MG63 (cell line): Measurements from ENCODE around the gene XK. TPM values are rescaled to one million over a fixed set of nuclear protein-coding genes. Genes with fewer than 3 reads are reported as not detected.
A peak's percentile ranks its signal among the peaks of the same experiment; 100 is the strongest.
"Not testable (repeated sequence)": the region's sequence is repeated elsewhere in the genome, so short reads cannot be mapped to it uniquely, and the experiment has no call there.

Experiments used
- DNase-seq: peaks from one replicate; pipeline ENCODE4 v3.0.0-alpha.2; 2020
- H3K27me3 ChIP-seq: fragments of 250-450 bp; sonication (Bioruptor Pico); 2 replicates; pipeline ENCODE4 v1.5.1; 2020; ENCODE audit warnings: mild to moderate bottlenecking, moderate library complexity
- H3K36me3 ChIP-seq: fragments of 250-450 bp; sonication (Bioruptor Pico); 2 replicates; pipeline ENCODE4 v1.5.1; 2020; ENCODE audit warnings: mild to moderate bottlenecking, moderate library complexity
- H3K4me3 ChIP-seq: fragments of 250-450 bp; sonication (Bioruptor Pico); 2 replicates; pipeline ENCODE4 v1.5.1; 2020; ENCODE audit warnings: mild to moderate bottlenecking, moderate library complexity
- H3K9me3 ChIP-seq: fragments of 250-450 bp; sonication (Bioruptor Pico); 2 replicates; pipeline ENCODE4 v1.5.1; 2020; ENCODE audit warnings: mild to moderate bottlenecking, moderate library complexity
- total RNA-seq: library from RNA; depleted of rRNA; stranded (reverse); fragments of >200 nt; shearing (Covaris generic); gene quantifications from 2 replicates; pipeline ENCODE4 v1.2.3, GENCODE V29; 2014; ENCODE audit warnings: low replicate concordance; rRNA removed

XK gene
- total RNA-seq, result 0.53 and 1.3 TPM in 2 replicates

- peak; percentile 74 for DNase-seq
- H3K36me3 ChIP-seq, result no peaks in the 10 kb centered on the region
- H3K27me3 ChIP-seq, result no peaks in the 10 kb centered on the region
- H3K4me3 ChIP-seq, result peak within 1 kb of the TSS; percentile 46
- no peaks in the 10 kb centered on the region for H3K9me3 ChIP-seq
These were observed at the start of gene XK for GRCh38 chrX:37685381-37686359. Gene XK (plus strand): TSS chrX:37685791. CDS start chrX:37685962, 171 bp downstream.

GRCh38 chrX:37638047-37638446 is 47.5 kb upstream of the XK start:
- Histone ChIP-seq H3K27me3 (no peaks in the 10 kb centered on the region), H3K36me3 (no peaks in the 10 kb centered on the region), H3K9me3 (no peaks in the 10 kb centered on the region), H3K4me3 (no peak overlapping the region)
- DNase-seq, result no peak

- no peaks in the 10 kb centered on the region for H3K27me3 ChIP-seq
- no peaks in the 10 kb centered on the region for H3K36me3 ChIP-seq
- no peak for DNase-seq
- H3K9me3 ChIP-seq, result no peaks in the 10 kb centered on the region
- no peak overlapping the region for H3K4me3 ChIP-seq
These were observed 45.4 kb upstream of the XK start for GRCh38 chrX:37640142-37640541.

GRCh38 chrX:37641859-37642258 is 43.7 kb upstream of the XK start:
- Histone ChIP-seq H3K36me3 (no peaks in the 10 kb centered on the region), H3K9me3 (no peaks in the 10 kb centered on the region), H3K4me3 (no peak overlapping the region), H3K27me3 (no peaks in the 10 kb centered on the region)
- no peak for DNase-seq

- no peak for DNase-seq
- no peaks in the 10 kb centered on the region for H3K9me3 ChIP-seq
- H3K4me3 ChIP-seq, result no peak overlapping the region
- H3K27me3 ChIP-seq, result no peaks in the 10 kb centered on the region
- H3K36me3 ChIP-seq, result no peaks in the 10 kb centered on the region
These were observed 40.9 kb upstream of the XK start for GRCh38 chrX:37644381-37645305.

- Histone ChIP-seq H3K36me3 (no peaks in the 10 kb centered on the region), H3K4me3 (no peak overlapping the region), H3K9me3 (no peaks in the 10 kb centered on the region), H3K27me3 (no peaks in the 10 kb centered on the region)
- DNase-seq, result no peak
These were observed 39.3 kb upstream of the XK start for GRCh38 chrX:37646254-37646653.

GRCh38 chrX:37650879-37651278 is 34.7 kb upstream of the XK start:
- not testable (repeated sequence) for H3K9me3 ChIP-seq, H3K4me3 ChIP-seq, DNase-seq

GRCh38 chrX:37651921-37652452 is 33.6 kb upstream of the XK start:
- no peak for DNase-seq
- no peak overlapping the region for H3K4me3 ChIP-seq
- no peaks in the 10 kb centered on the region for H3K27me3 ChIP-seq
- H3K36me3 ChIP-seq, result no peaks in the 10 kb centered on the region
- no peaks in the 10 kb centered on the region for H3K9me3 ChIP-seq

More at GRCh38 chrX:37650879-37651278, 34.7 kb upstream of the XK start:
- not testable (repeated sequence) for H3K36me3 ChIP-seq, H3K27me3 ChIP-seq

- no peak for DNase-seq
- Histone ChIP-seq H3K4me3 (no peak overlapping the region), H3K9me3 (no peaks in the 10 kb centered on the region), H3K27me3 (no peaks in the 10 kb centered on the region), H3K36me3 (no peaks in the 10 kb centered on the region)
These were observed 32.9 kb upstream of the XK start for GRCh38 chrX:37652589-37653231.

GRCh38 chrX:37653397-37654085 is 32.0 kb upstream of the XK start:
- no peak overlapping the region for H3K4me3 ChIP-seq
- no peaks in the 10 kb centered on the region for H3K9me3 ChIP-seq
- DNase-seq, result no peak
- H3K27me3 ChIP-seq, result no peaks in the 10 kb centered on the region
- no peaks in the 10 kb centered on the region for H3K36me3 ChIP-seq

- H3K4me3 ChIP-seq, result no peak overlapping the region
- no peaks in the 10 kb centered on the region for H3K36me3 ChIP-seq
- no peak for DNase-seq
- no peaks in the 10 kb centered on the region for H3K27me3 ChIP-seq
- H3K9me3 ChIP-seq, result no peaks in the 10 kb centered on the region
These were observed 27.1 kb upstream of the XK start for GRCh38 chrX:37658343-37659030.

- DNase-seq, result no peak
- no peak overlapping the region for H3K4me3 ChIP-seq
- H3K27me3 ChIP-seq, result no peaks in the 10 kb centered on the region
- no peaks in the 10 kb centered on the region for H3K9me3 ChIP-seq
- no peaks in the 10 kb centered on the region for H3K36me3 ChIP-seq
These were observed 26.5 kb upstream of the XK start for GRCh38 chrX:37659047-37659446.

GRCh38 chrX:37662181-37662580 is 23.4 kb upstream of the XK start:
- no peak for DNase-seq
- Histone ChIP-seq H3K36me3 (no peaks in the 10 kb centered on the region), H3K4me3 (no peak overlapping the region), H3K27me3 (no peaks in the 10 kb centered on the region), H3K9me3 (no peaks in the 10 kb centered on the region)

GRCh38 chrX:37666516-37666915 is 19.1 kb upstream of the XK start:
- DNase-seq, result no peak
- Histone ChIP-seq H3K36me3 (no peaks in the 10 kb centered on the region), H3K9me3 (no peaks in the 10 kb centered on the region), H3K27me3 (no peaks in the 10 kb centered on the region), H3K4me3 (no peak overlapping the region)

GRCh38 chrX:37667141-37667540 is 18.4 kb upstream of the XK start:
- Histone ChIP-seq H3K27me3 (no peaks in the 10 kb centered on the region), H3K9me3 (no peaks in the 10 kb centered on the region), H3K36me3 (no peaks in the 10 kb centered on the region), H3K4me3 (no peak overlapping the region)
- no peak for DNase-seq
